Tibial artery (tissue), 4 donors: ENCODE results near the gene TP53BP1.

ENCODE experiments used
- DNase-seq, 2 donors: peaks; one replicate each; pipeline ENCODE4 v3.0.0-alpha.2; 2019
- H3K27ac ChIP-seq, 2 donors: fragments of 200-600 bp; sonication (generic) in 1 of 2; 1 replicate in 1 of 2; 2 replicates in 1 of 2; pipeline ENCODE4 v1.5.1; 2018 to 2019; ENCODE audit warnings: mild to moderate bottlenecking in 1 of 2
- H3K27me3 ChIP-seq, 2 donors: fragments of 200-600 bp; sonication (generic) in 1 of 2; one replicate each; pipeline versions ENCODE4 v1.5.1 to v1.6.0; 2016 to 2019
- H3K36me3 ChIP-seq, 3 donors: fragments of 200-600 bp; sonication (generic) in 2 of 3; one replicate each; pipeline ENCODE4 v1.5.1; 2016 to 2019; ENCODE audit warnings: mild to moderate bottlenecking in 2 of 3
- H3K4me1 ChIP-seq, 4 donors: fragments of 200-600 bp; sonication (generic) in 2 of 4; 1 replicate in 3 of 4; 2 replicates in 1 of 4; pipeline ENCODE4 v1.5.1; 2016 to 2019
- H3K4me3 ChIP-seq, 2 donors: fragments of 200-600 bp; sonication (generic) in 1 of 2; 1 replicate in 1 of 2; 2 replicates in 1 of 2; pipeline ENCODE4 v1.5.1; 2018 to 2019; ENCODE audit warnings: mild to moderate bottlenecking in 2 of 2
- H3K9me3 ChIP-seq, 3 donors: fragments of 200-600 bp; sonication (generic) in 1 of 3; one replicate each; pipeline ENCODE4 v1.5.1; 2016 to 2019
- CTCF ChIP-seq, 2 experiments: fragments of 200-600 bp in 1 of 2; fragments of 450-650 bp in 1 of 2; IDR thresholded peaks; one replicate each; pipeline ENCODE4 v1.5.1; 2017 to 2019; ENCODE audit warnings: antibody characterized with exemption in 2 of 2, mild to moderate bottlenecking in 1 of 2, moderate library complexity in 1 of 2
- intact Hi-C: fragments of 100-400 bp; cut with DNase I; formaldehyde crosslinking; loops from one replicate; pipeline ENCODE4 v1.15.0; 2023; ENCODE audit warnings: low total_unique reads

The TP53BP1 gene

GRCh38 chr15:43449981-43450380 is 43.0 kb downstream of the TP53BP1 start:
- no peak for TF ChIP-seq CTCF (IDR thresholded peaks at IDR 0.05)
- Histone ChIP-seq H3K27me3 (no peaks in the 10 kb centered on the region), H3K4me1 (no peaks in the 10 kb centered on the region), H3K9me3 (no peaks in the 10 kb centered on the region), H3K4me3 (no peak overlapping the region), H3K36me3 (peaks cover 8 to 44% (median 30%) of the 10 kb centered on the region in 3 donors), H3K27ac (no peak overlapping the region)
- intact Hi-C loops: no loop called here
- DNase-seq: no peak

DNA sequence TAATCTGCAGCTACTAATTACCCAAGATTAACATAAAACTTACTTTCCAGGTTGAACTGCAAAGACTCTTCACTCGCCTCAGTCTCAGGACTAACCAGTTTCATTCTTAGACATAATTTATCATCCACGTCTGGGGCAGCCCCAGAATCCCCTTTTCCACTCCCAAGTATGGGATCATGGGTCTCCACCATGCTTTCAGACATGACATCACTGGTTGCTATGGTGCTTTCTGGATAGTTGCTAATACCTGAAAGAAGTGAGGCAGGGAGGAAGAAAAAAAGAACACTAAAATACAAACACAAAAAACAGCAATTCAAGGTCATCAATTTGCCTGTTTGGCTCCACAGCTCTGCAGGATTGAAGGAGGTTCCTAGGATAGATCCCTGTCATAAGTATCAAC is 46.6 kb downstream of the TP53BP1 start:
- peaks cover 8 to 33% (median 13%) of the 10 kb centered on the region in 3 donors for H3K36me3 ChIP-seq
- H3K9me3 ChIP-seq: no peaks in the 10 kb centered on the region
- TF ChIP-seq CTCF (IDR thresholded peaks at IDR 0.05): no peak
- H3K4me1 ChIP-seq: peaks cover 0 to 5% (median under 1%) of the 10 kb centered on the region in 4 donors
- no peak overlapping the region for H3K4me3 ChIP-seq
- intact Hi-C loops: no loop called here
- H3K27me3 ChIP-seq: no peaks in the 10 kb centered on the region
- no peak for DNase-seq
- H3K27ac ChIP-seq: no peak overlapping the region

GRCh38 chr15:43441316-43441715 is 51.6 kb downstream of the TP53BP1 start:
- intact Hi-C loops: no loop called here
- H3K9me3 ChIP-seq: no peaks in the 10 kb centered on the region
- H3K36me3 ChIP-seq: peaks cover 12 to 52% (median 20%) of the 10 kb centered on the region in 3 donors
- H3K4me1 ChIP-seq: peaks cover 0 to 14% (median 3%) of the 10 kb centered on the region in 4 donors
- no peak overlapping the region for H3K4me3 ChIP-seq
- no peak for DNase-seq
- H3K27ac ChIP-seq: peak overlapping the region in 1 of 2 donors; percentile 56
- no peaks in the 10 kb centered on the region for H3K27me3 ChIP-seq
- TF ChIP-seq CTCF (IDR thresholded peaks at IDR 0.05): no peak

DNA sequence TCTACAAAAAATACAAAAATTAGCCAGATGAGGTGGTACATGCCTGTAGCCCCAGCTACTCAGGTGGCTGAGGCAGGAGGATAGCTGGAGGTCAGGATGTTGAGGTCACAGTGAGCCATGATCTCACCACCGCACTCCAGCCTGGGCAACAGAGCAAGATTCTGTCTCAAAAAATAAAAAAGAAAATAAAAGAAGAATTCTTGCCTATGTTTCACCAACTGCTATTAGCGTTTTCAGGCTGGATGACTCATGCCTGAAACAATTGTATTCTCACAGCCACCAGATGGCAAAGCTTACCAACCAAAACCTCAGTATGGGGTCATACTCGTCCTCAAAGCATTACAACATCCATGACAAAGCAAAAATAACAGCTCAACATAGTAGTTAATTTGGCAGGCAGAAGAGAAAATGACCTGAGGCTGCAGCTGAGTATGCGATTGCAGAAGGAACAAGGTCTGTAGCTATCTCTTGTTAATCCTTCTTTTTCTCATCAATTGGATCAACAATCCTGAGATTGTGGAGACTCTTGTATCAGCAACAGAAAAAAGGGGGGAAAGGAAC is 52.2 kb downstream of the TP53BP1 start:
- peak in 1 of 2 donors; percentile 56 for DNase-seq
- peak; percentile 45 to 86 for TF ChIP-seq CTCF (IDR thresholded peaks at IDR 0.05)
- Histone ChIP-seq H3K27ac (peak overlapping the region; percentile 36 to 56), H3K27me3 (no peaks in the 10 kb centered on the region), H3K9me3 (no peaks in the 10 kb centered on the region), H3K4me3 (no peak overlapping the region), H3K4me1 (peaks cover 0 to 14% (median 3%) of the 10 kb centered on the region in 4 donors), H3K36me3 (peaks cover 15 to 46% (median 16%) of the 10 kb centered on the region in 3 donors)
- intact Hi-C loops: no loop called here

- DNase-seq: no peak
- no peaks in the 10 kb centered on the region for H3K27me3 ChIP-seq
- intact Hi-C loops: no loop called here
- TF ChIP-seq CTCF (IDR thresholded peaks at IDR 0.05): no peak
- H3K4me3 ChIP-seq: no peak overlapping the region
- H3K4me1 ChIP-seq: peaks cover 0 to 14% (median 3%) of the 10 kb centered on the region in 4 donors
- H3K9me3 ChIP-seq: no peaks in the 10 kb centered on the region
- H3K36me3 ChIP-seq: peaks cover 15 to 39% (median 16%) of the 10 kb centered on the region in 3 donors
- H3K27ac ChIP-seq: no peak overlapping the region
These were observed 53.7 kb downstream of the TP53BP1 start for GRCh38 chr15:43439268-43439667.
